ENCODE results near the gene TSPAN15. TPM values are rescaled to one million over a fixed set of nuclear protein-coding genes. Genes with fewer than 3 reads are reported as not detected.

TSPAN15 gene
- polyA plus RNA-seq, 1 donor (not counting 4 experiments of a cell fraction or from before 2014, with no cell fraction given) = 2.1 TPM

DNA sequence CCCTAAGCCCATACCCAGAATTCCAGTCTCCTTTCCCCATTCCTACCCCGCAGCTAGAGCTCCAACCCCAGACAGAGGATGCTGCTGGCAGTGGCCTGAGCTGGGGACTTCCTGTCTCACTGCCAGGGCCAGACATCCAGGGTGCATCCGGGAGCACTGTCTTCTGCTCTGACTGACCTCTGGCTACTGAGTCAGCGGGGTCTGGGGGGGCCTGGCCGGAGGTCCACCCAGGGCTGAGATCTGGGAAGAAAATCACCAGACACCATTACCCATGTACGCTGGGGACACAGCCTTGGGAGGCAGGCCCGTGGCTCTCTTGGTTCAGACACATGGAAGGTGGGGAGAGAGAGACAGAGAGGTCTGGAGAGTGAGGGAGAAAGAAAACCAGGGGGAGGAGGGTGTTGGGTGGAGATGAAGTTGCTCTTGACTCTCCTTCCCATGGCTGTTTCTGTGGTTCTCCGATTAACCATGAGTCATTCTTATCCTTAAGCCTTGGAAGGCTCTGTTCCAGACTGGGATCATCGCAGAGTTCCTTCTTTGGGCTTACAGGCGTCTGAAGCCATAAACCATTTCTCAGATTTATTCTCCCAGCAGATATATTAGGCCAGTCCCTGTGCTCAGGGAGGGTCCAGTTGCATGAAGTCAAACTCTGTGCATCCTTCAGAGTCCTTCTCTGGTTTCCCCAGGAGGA lies 23.6 kb downstream of the TSPAN15 start:
- H3K4me2 ChIP-seq (ENCODE audit: control insufficient read depth, extremely low read depth, insufficient read depth, low read depth, low read length) = peak overlapping the region; percentile 42
- H3K27ac ChIP-seq (ENCODE audit: control insufficient read depth, insufficient read depth, low read length) = no peak overlapping the region
- H3K9me1 ChIP-seq (ENCODE audit: control insufficient read depth, extremely low read depth, insufficient read depth, low read length) = no peaks in the 10 kb centered on the region
- no peaks in the 10 kb centered on the region for H3K36me3 ChIP-seq (ENCODE audit: control insufficient read depth in 2 of 2, extremely low read depth in 1 of 2, insufficient read depth in 2 of 2, low read length in 2 of 2)
- H2AFZ ChIP-seq (ENCODE audit: control insufficient read depth, low read length) = no peak overlapping the region
- FAIRE-seq (peak; percentile 92), DNase-seq (ENCODE audit: low read depth, low spot score) (no peak)
- peaks cover 10% of the 10 kb centered on the region for H3K4me1 ChIP-seq (ENCODE audit: control insufficient read depth, extremely low read depth, insufficient read depth, low read length)
- no peak overlapping the region for H3K4me3 ChIP-seq (ENCODE audit: control insufficient read depth in 2 of 3, extremely low read depth in 1 of 3, insufficient read depth in 2 of 3, low read depth in 1 of 3, low read length in 3 of 3)
- no peaks in the 10 kb centered on the region for H4K20me1 ChIP-seq (ENCODE audit: control insufficient read depth, extremely low read depth, insufficient read depth, low read length)
- H3K27me3 ChIP-seq (ENCODE audit: control insufficient read depth, extremely low read depth, insufficient read depth, low read length) = peaks cover 6% of the 10 kb centered on the region
- H3K9me3 ChIP-seq (ENCODE audit: control insufficient read depth, low read depth, low read length) = no peaks in the 10 kb centered on the region
- TF ChIP-seq CTCF (optimal IDR thresholded peaks at IDR 0.05 in 1 of 3, IDR thresholded peaks at IDR 0.05 in 1 of 3, conservative IDR thresholded peaks at IDR 0.05 in 1 of 3; ENCODE audit: extremely low read depth in 1 of 3, insufficient read depth in 2 of 3, low read length in 3 of 3) (no peak), EZH2 (IDR thresholded peaks at IDR 0.05; ENCODE audit: low read length) (no peak)
- dilution Hi-C loops (cut with MboI; ENCODE audit: extremely low pct_ligation_motif_present, low sequenced_read_pairs) = no loop called here
- H3K79me2 ChIP-seq (ENCODE audit: control insufficient read depth, insufficient read depth, low read length) = no peaks in the 10 kb centered on the region
- no peak overlapping the region for H3K9ac ChIP-seq (ENCODE audit: control insufficient read depth, extremely low read depth, insufficient read depth, low read length)

- DNase-seq (ENCODE audit: low read depth, low spot score) (no peak), FAIRE-seq (no peak)
- Histone ChIP-seq H3K9me3 (ENCODE audit: control insufficient read depth, low read depth, low read length) (no peaks in the 10 kb centered on the region), H3K9me1 (ENCODE audit: control insufficient read depth, extremely low read depth, insufficient read depth, low read length) (no peaks in the 10 kb centered on the region), H3K9ac (ENCODE audit: control insufficient read depth, extremely low read depth, insufficient read depth, low read length) (no peak overlapping the region), H3K4me2 (ENCODE audit: control insufficient read depth, extremely low read depth, insufficient read depth, low read depth, low read length) (no peak overlapping the region), H3K36me3 (ENCODE audit: control insufficient read depth in 2 of 2, extremely low read depth in 1 of 2, insufficient read depth in 2 of 2, low read length in 2 of 2) (no peaks in the 10 kb centered on the region), H4K20me1 (ENCODE audit: control insufficient read depth, extremely low read depth, insufficient read depth, low read length) (no peaks in the 10 kb centered on the region), H2AFZ (ENCODE audit: control insufficient read depth, low read length) (no peak overlapping the region), H3K4me3 (ENCODE audit: control insufficient read depth in 2 of 3, extremely low read depth in 1 of 3, insufficient read depth in 2 of 3, low read depth in 1 of 3, low read length in 3 of 3) (no peak overlapping the region), H3K27me3 (ENCODE audit: control insufficient read depth, extremely low read depth, insufficient read depth, low read length) (peaks cover 4% of the 10 kb centered on the region), H3K27ac (ENCODE audit: control insufficient read depth, insufficient read depth, low read length) (no peak overlapping the region), H3K79me2 (ENCODE audit: control insufficient read depth, insufficient read depth, low read length) (no peaks in the 10 kb centered on the region), H3K4me1 (ENCODE audit: control insufficient read depth, extremely low read depth, insufficient read depth, low read length) (peaks cover 10% of the 10 kb centered on the region)
- TF ChIP-seq CTCF (optimal IDR thresholded peaks at IDR 0.05 in 1 of 3, IDR thresholded peaks at IDR 0.05 in 1 of 3, conservative IDR thresholded peaks at IDR 0.05 in 1 of 3; ENCODE audit: extremely low read depth in 1 of 3, insufficient read depth in 2 of 3, low read length in 3 of 3) = no peak
- TF ChIP-seq EZH2 (IDR thresholded peaks at IDR 0.05; ENCODE audit: low read length) = no peak
- dilution Hi-C loops (cut with MboI; ENCODE audit: extremely low pct_ligation_motif_present, low sequenced_read_pairs) = no loop called here
These were observed 24.2 kb downstream of the TSPAN15 start for GRCh38 chr10:69475433-69475830.
